OCI-M1 (cell line): Measurements from ENCODE around the gene FAM236A.
"Not testable (repeated sequence)": the region's sequence is repeated elsewhere in the genome, so short reads cannot be mapped to it uniquely, and the experiment has no call there.

ENCODE experiments used
- DNase-seq: peaks from one replicate; lab custom pipeline; 2025; lab: John Stamatoyannopoulos, UW

FAM236A gene

GRCh38 chrX:72937906-72938305, at the start of gene FAM236A:
Gene FAM236A, plus strand, starts transcription at chrX:72938206. Its CDS starts 57 bp downstream, at chrX:72938263.
- DNase-seq: not testable (repeated sequence)

- not testable (repeated sequence) for DNase-seq
Measured at GRCh38 chrX:72889740-72890139, 48.3 kb upstream of the FAM236A start.

- DNase-seq: not testable (repeated sequence)
Measured at GRCh38 chrX:72912315-72912714, 25.7 kb upstream of the FAM236A start, which contains the start of gene FAM236C. Gene FAM236C, plus strand, starts transcription at chrX:72912615. Its CDS starts 100 bp downstream, at chrX:72912715.

- DNase-seq: not testable (repeated sequence)
Measured at GRCh38 chrX:72916096-72916495, 21.9 kb upstream of the FAM236A start.

GRCh38 chrX:72932283-72932682, 5.7 kb upstream of the FAM236A start:
- DNase-seq: not testable (repeated sequence)

GRCh38 chrX:72936455-72936854, 1.6 kb upstream of the FAM236A start:
- DNase-seq: not testable (repeated sequence)

GRCh38 chrX:72936882-72937455, 1.0 kb upstream of the FAM236A start:
- DNase-seq: not testable (repeated sequence)

- not testable (repeated sequence) for DNase-seq
Measured at GRCh38 chrX:72942272-72942671, 4.3 kb downstream of the FAM236A start.

- DNase-seq: not testable (repeated sequence)
Measured at GRCh38 chrX:72943035-72943818, 5.2 kb downstream of the FAM236A start.

GRCh38 chrX:72943819-72944169, 5.8 kb downstream of the FAM236A start, which contains the start of gene DMRTC1:
Gene DMRTC1, minus strand, starts transcription at chrX:72943837. Its CDS starts 68,143 bp downstream, at chrX:72875694.
- DNase-seq: not testable (repeated sequence)

- DNase-seq: not testable (repeated sequence)
Measured at GRCh38 chrX:72959971-72960370, 22.0 kb downstream of the FAM236A start.

- DNase-seq: not testable (repeated sequence)
Measured at GRCh38 chrX:72971859-72972258, 33.9 kb downstream of the FAM236A start.

- not testable (repeated sequence) for DNase-seq
Measured at GRCh38 chrX:72974885-72975284, 36.9 kb downstream of the FAM236A start.

- DNase-seq: not testable (repeated sequence)
Measured at GRCh38 chrX:72980894-72981469, 43.0 kb downstream of the FAM236A start.
